WTC11 (cell line): ENCODE results near the gene DPF1. TPM values are rescaled to one million over a fixed set of nuclear protein-coding genes. Genes with fewer than 3 reads are reported as not detected.
"Not testable (repeated sequence)": the region's sequence is repeated elsewhere in the genome, so short reads cannot be mapped to it uniquely, and the experiment has no call there.

Experiments used
- ATAC-seq: fragments of 200-7000 bp; cut with Tn5 transposase; 2 replicates; pipeline ENCODE4 v1.10.0; 2021; ENCODE audit warnings: mild to moderate bottlenecking, moderate library complexity
- CTCF ChIA-PET: fragments of 300-600 bp; sonication (Branson Sonifier 250); formaldehyde crosslinking; loops from one replicate; lab custom pipeline; 2021; ENCODE audit warnings: antibody characterized with exemption; lab: Charles Lee
- POLR2A ChIA-PET: fragments of 350-600 bp; sonication (Branson Sonifier 250); formaldehyde crosslinking; loops from one replicate; lab custom pipeline; 2021; ENCODE audit warnings: antibody characterized with exemption; lab: Charles Lee
- DNase-seq: peaks from one replicate; pipeline ENCODE4 v3.0.0; 2021; ENCODE audit warnings: low spot score
- H3K27ac Mint-ChIP-seq: 2 replicates; pipeline ENCODE4 v1.8.0; 2021; ENCODE audit warnings: mixed read lengths
- H3K27me3 Mint-ChIP-seq: 2 replicates; pipeline ENCODE4 v1.8.0; 2021; ENCODE audit warnings: low read depth, mild to moderate bottlenecking, moderate library complexity, mixed read lengths
- H3K36me3 Mint-ChIP-seq: 2 replicates; pipeline ENCODE4 v1.8.0; 2021; ENCODE audit warnings: mixed read lengths
- H3K4me1 Mint-ChIP-seq: 2 replicates; pipeline ENCODE4 v1.8.0; 2022; ENCODE audit warnings: mixed read lengths
- H3K4me3 Mint-ChIP-seq: 2 replicates; pipeline ENCODE4 v1.8.0; 2021; ENCODE audit warnings: mild to moderate bottlenecking, moderate library complexity, mixed read lengths
- H3K9me3 Mint-ChIP-seq: 2 replicates; pipeline ENCODE4 v1.8.0; 2021; ENCODE audit warnings: mixed read lengths
- AR ChIP-seq: fragments of 250-450 bp; sonication (Bioruptor Pico); IDR thresholded peaks from 2 replicates; pipeline ENCODE4 v1.9.0; 2021; ENCODE audit warnings: mild to moderate bottlenecking
- CBFB ChIP-seq: sonication (generic); formaldehyde crosslinking; IDR thresholded peaks from 2 replicates; pipeline ENCODE4 v1.8.1; 2022; ENCODE audit warnings: mild to moderate bottlenecking, low read depth, missing genetic modification reagents
- CREB1 ChIP-seq: sonication (generic); formaldehyde crosslinking; IDR thresholded peaks from 2 replicates; pipeline ENCODE4 v1.8.0; 2023; ENCODE audit warnings: mild to moderate bottlenecking, missing genetic modification reagents
- CREM ChIP-seq: sonication (generic); formaldehyde crosslinking; IDR thresholded peaks from 2 replicates; pipeline ENCODE4 v1.8.1; 2022; ENCODE audit warnings: mild to moderate bottlenecking, missing genetic modification reagents, moderate library complexity
- JUN ChIP-seq: sonication (generic); formaldehyde crosslinking; IDR thresholded peaks from 2 replicates; pipeline ENCODE4 v1.8.0; 2023; ENCODE audit warnings: mild to moderate bottlenecking, missing genetic modification reagents
- KAT7 ChIP-seq: sonication (generic); formaldehyde crosslinking; IDR thresholded peaks from 2 replicates; pipeline ENCODE4 v1.8.1; 2023; ENCODE audit warnings: missing genetic modification reagents, mild to moderate bottlenecking, borderline replicate concordance
- NFATC4 ChIP-seq: fragments of 250-450 bp; sonication (Bioruptor Pico); IDR thresholded peaks from 2 replicates; pipeline ENCODE4 v1.9.0; 2021; ENCODE audit warnings: mild to moderate bottlenecking
- NFE2L1 ChIP-seq: sonication (generic); formaldehyde crosslinking; IDR thresholded peaks from 2 replicates; pipeline ENCODE4 v1.8.1; 2023; ENCODE audit warnings: missing genetic modification reagents
- NFYB ChIP-seq: sonication (generic); formaldehyde crosslinking; conservative IDR thresholded peaks from 2 replicates; pipeline ENCODE4 v1.8.0; 2022; ENCODE audit warnings: low read depth, missing genetic modification reagents
- NR2C2 ChIP-seq: sonication (generic); formaldehyde crosslinking; IDR thresholded peaks from 2 replicates; pipeline ENCODE4 v1.8.0; 2022; ENCODE audit warnings: mild to moderate bottlenecking, missing genetic modification reagents
- NR3C1 ChIP-seq: sonication (generic); formaldehyde crosslinking; conservative IDR thresholded peaks from 2 replicates; pipeline ENCODE4 v1.8.1; 2023; ENCODE audit warnings: low read depth, mild to moderate bottlenecking, missing genetic modification reagents
- OVOL2 ChIP-seq: fragments of 250-450 bp; sonication (Bioruptor Pico); IDR thresholded peaks from 2 replicates; pipeline ENCODE4 v1.9.0; 2021; ENCODE audit warnings: mild to moderate bottlenecking, borderline replicate concordance
- ZNF138 ChIP-seq: sonication (generic); formaldehyde crosslinking; conservative IDR thresholded peaks from 2 replicates; pipeline ENCODE4 v1.8.1; 2022; ENCODE audit warnings: mild to moderate bottlenecking, moderate library complexity, missing genetic modification reagents
- ZNF281 ChIP-seq: sonication (generic); formaldehyde crosslinking; IDR thresholded peaks from 2 replicates; pipeline ENCODE4 v1.8.0; 2023; ENCODE audit warnings: mild to moderate bottlenecking, missing genetic modification reagents
- ZNF416 ChIP-seq: fragments of 250-450 bp; sonication (Bioruptor Pico); IDR thresholded peaks from 2 replicates; pipeline ENCODE4 v1.9.0; 2021; ENCODE audit warnings: mild to moderate bottlenecking, inconsistent platforms
- total RNA-seq: library from RNA; stranded (reverse); gene quantifications from 3 replicates; pipeline ENCODE4 v1.2.3, GENCODE V29; 2021
- TF ChIP-seq, protein P1 (sequence below): sonication (generic); formaldehyde crosslinking; IDR thresholded peaks from 2 replicates; pipeline ENCODE4 v1.8.1; 2022; ENCODE audit warnings: mild to moderate bottlenecking, moderate library complexity, missing genetic modification reagents
- TF ChIP-seq, protein P2 (sequence below): fragments of 250-450 bp; sonication (Bioruptor Pico); IDR thresholded peaks from 2 replicates; pipeline ENCODE4 v1.9.0; 2021; ENCODE audit warnings: mild to moderate bottlenecking
- TF ChIP-seq, protein P3 (sequence below): fragments of 250-450 bp; sonication (Bioruptor Pico); IDR thresholded peaks from 2 replicates; pipeline ENCODE4 v1.9.0; 2021; ENCODE audit warnings: mild to moderate bottlenecking, borderline replicate concordance
- TF ChIP-seq, protein P4 (sequence below): fragments of 250-450 bp; sonication (Bioruptor Pico); IDR thresholded peaks from 2 replicates; pipeline ENCODE4 v1.8.0; 2021; ENCODE audit warnings: mild to moderate bottlenecking

The DPF1 gene
- total RNA-seq, 1 experiment from 2014 or later, result 6.8 TPM

GRCh38 chr19:38262585-38263268 lies 38.7 kb upstream of the DPF1 start:
- CTCF ChIA-PET, result interaction anchor here (0.7 kb wide), 1 partner anchor 108 kb away, joined by 4 read pairs; no protein-coding TSS in a partner anchor
- DNase-seq, result no peak

DNA sequence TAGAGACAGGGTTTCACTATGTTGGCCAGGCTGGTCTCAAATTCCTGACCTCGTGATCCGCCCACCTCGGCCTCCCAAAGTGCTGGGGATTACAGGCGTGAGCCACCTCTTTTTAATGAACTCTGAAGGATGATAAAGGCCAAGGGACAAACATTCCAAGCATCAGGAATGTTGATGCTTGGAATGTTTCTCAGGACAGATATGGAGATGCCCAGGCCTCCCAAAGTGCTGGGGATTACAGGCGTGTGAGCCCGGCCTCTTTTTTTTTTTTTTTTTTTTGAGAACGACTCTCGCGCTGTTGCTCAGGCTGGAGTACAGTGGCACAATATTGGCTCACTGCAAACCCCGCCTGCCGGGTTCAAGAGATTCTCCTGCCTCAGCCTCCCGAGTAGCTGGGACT lies 37.9 kb upstream of the DPF1 start:
- peaks cover 32% of the 10 kb centered on the region for H3K4me1 Mint-ChIP-seq
- CTCF ChIA-PET, result interaction anchor here (0.7 kb wide), 2 partner anchors 10 to 108 kb away, joined by 3 to 4 read pairs; no protein-coding TSS in a partner anchor
- H3K4me3 Mint-ChIP-seq, ATAC-seq, H3K36me3 Mint-ChIP-seq, H3K27me3 Mint-ChIP-seq, H3K27ac Mint-ChIP-seq, H3K9me3 Mint-ChIP-seq, POLR2A ChIA-PET, DNase-seq: not testable (repeated sequence)

More at GRCh38 chr19:38262585-38263268, 38.7 kb upstream of the DPF1 start:
- TF ChIP-seq, protein P1, sequence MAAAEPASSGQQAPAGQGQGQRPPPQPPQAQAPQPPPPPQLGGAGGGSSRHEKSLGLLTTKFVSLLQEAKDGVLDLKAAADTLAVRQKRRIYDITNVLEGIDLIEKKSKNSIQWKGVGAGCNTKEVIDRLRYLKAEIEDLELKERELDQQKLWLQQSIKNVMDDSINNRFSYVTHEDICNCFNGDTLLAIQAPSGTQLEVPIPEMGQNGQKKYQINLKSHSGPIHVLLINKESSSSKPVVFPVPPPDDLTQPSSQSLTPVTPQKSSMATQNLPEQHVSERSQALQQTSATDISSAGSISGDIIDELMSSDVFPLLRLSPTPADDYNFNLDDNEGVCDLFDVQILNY (CRISPR knock-in tag), result no peak
- TF ChIP-seq NFYB, result no peak
- no peak for TF ChIP-seq CREB1 (CRISPR knock-in tag)
- no peak for TF ChIP-seq NFATC4 (CRISPR knock-in tag)
- TF ChIP-seq KAT7 (CRISPR knock-in tag), result no peak
- no peak for TF ChIP-seq ZNF416 (CRISPR knock-in tag)
- TF ChIP-seq, protein P2, sequence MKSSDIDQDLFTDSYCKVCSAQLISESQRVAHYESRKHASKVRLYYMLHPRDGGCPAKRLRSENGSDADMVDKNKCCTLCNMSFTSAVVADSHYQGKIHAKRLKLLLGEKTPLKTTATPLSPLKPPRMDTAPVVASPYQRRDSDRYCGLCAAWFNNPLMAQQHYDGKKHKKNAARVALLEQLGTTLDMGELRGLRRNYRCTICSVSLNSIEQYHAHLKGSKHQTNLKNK (CRISPR knock-in tag), result no peak
- TF ChIP-seq ZNF138, result no peak
- TF ChIP-seq JUN (CRISPR knock-in tag), result no peak
- no peak for TF ChIP-seq NR2C2 (CRISPR knock-in tag)
- TF ChIP-seq OVOL2 (CRISPR knock-in tag), result no peak
- no peak for TF ChIP-seq CBFB
- TF ChIP-seq NFE2L1 (CRISPR knock-in tag), result no peak
- TF ChIP-seq AR (CRISPR knock-in tag), result no peak
- Mint-ChIP-seq H3K36me3 (no peaks in the 10 kb centered on the region; the same call in 1 of the 2 replicates), H3K27me3 (peaks cover 4% of the 10 kb centered on the region; the same call in 1 of the 2 replicates), H3K27ac (peak overlapping the region; percentile 80), H3K9me3 (no peaks in the 10 kb centered on the region), H3K4me1 (peaks cover 40% of the 10 kb centered on the region), H3K4me3 (no peak overlapping the region)
- POLR2A ChIA-PET, result no interaction called here
- ATAC-seq, result no peak

DNA sequence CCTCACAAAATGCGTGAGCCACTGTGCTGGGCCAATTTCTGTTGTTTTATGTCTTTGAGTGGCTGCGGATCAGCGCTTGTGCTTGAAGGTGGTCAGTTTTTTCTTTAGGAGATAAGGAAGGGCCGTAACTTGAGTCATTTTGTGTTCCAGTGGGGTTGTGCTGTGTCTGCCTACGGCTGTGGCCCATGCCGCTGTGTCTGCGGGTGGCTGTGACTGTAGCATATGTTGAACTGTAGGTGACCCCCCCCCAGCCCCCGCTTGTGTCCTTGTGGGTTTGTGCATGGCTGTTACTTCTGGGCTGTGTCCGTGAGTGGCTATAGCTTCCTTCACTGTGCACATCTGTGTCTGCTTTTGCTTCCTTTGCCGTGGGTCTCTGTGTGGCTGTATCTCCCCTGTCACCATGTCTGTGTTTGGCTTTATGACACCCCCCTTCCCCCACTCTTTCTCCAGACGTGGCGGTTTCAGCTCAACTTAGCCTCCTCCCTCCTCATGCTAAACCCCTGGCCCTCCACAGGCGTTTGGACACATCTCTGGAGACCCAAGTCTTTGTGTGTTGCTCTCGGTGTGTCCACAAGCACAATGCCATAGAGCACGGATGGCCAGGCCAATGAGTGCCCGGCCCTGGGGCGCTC lies 31.5 kb upstream of the DPF1 start:
- peaks cover 20% of the 10 kb centered on the region for H3K27me3 Mint-ChIP-seq
- peak overlapping the region; percentile 54 for H3K4me3 Mint-ChIP-seq
- peaks cover 44% of the 10 kb centered on the region for H3K4me1 Mint-ChIP-seq
- DNase-seq (peak; percentile 21), ATAC-seq (peak; percentile 4)
- H3K9me3 Mint-ChIP-seq, result no peaks in the 10 kb centered on the region
- H3K36me3 Mint-ChIP-seq, result no peaks in the 10 kb centered on the region
- no peak overlapping the region for H3K27ac Mint-ChIP-seq
- ChIA-PET POLR2A (interaction anchor here (0.6 to 1.1 kb wide), 3 partner anchors 10 to 132 kb away, joined by 3 to 4 read pairs (median 3); partner anchors contain the start of gene GGN), CTCF (interaction anchor here (0.6 to 3.8 kb wide), 23 partner anchors 9 to 353 kb away, joined by 3 to 100 read pairs (median 5); partner anchors contain the start of genes C19orf33, CATSPERG, FAM98C and GGN)
- TF ChIP-seq NR3C1 (CRISPR knock-in tag), result no peak
- TF ChIP-seq, protein P3, sequence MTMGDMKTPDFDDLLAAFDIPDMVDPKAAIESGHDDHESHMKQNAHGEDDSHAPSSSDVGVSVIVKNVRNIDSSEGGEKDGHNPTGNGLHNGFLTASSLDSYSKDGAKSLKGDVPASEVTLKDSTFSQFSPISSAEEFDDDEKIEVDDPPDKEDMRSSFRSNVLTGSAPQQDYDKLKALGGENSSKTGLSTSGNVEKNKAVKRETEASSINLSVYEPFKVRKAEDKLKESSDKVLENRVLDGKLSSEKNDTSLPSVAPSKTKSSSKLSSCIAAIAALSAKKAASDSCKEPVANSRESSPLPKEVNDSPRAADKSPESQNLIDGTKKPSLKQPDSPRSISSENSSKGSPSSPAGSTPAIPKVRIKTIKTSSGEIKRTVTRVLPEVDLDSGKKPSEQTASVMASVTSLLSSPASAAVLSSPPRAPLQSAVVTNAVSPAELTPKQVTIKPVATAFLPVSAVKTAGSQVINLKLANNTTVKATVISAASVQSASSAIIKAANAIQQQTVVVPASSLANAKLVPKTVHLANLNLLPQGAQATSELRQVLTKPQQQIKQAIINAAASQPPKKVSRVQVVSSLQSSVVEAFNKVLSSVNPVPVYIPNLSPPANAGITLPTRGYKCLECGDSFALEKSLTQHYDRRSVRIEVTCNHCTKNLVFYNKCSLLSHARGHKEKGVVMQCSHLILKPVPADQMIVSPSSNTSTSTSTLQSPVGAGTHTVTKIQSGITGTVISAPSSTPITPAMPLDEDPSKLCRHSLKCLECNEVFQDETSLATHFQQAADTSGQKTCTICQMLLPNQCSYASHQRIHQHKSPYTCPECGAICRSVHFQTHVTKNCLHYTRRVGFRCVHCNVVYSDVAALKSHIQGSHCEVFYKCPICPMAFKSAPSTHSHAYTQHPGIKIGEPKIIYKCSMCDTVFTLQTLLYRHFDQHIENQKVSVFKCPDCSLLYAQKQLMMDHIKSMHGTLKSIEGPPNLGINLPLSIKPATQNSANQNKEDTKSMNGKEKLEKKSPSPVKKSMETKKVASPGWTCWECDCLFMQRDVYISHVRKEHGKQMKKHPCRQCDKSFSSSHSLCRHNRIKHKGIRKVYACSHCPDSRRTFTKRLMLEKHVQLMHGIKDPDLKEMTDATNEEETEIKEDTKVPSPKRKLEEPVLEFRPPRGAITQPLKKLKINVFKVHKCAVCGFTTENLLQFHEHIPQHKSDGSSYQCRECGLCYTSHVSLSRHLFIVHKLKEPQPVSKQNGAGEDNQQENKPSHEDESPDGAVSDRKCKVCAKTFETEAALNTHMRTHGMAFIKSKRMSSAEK (CRISPR knock-in tag), result no peak
- TF ChIP-seq, protein P4, sequence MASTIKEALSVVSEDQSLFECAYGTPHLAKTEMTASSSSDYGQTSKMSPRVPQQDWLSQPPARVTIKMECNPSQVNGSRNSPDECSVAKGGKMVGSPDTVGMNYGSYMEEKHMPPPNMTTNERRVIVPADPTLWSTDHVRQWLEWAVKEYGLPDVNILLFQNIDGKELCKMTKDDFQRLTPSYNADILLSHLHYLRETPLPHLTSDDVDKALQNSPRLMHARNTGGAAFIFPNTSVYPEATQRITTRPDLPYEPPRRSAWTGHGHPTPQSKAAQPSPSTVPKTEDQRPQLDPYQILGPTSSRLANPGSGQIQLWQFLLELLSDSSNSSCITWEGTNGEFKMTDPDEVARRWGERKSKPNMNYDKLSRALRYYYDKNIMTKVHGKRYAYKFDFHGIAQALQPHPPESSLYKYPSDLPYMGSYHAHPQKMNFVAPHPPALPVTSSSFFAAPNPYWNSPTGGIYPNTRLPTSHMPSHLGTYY (CRISPR knock-in tag), result no peak
- no peak for TF ChIP-seq CREM (CRISPR knock-in tag)
- TF ChIP-seq ZNF281 (CRISPR knock-in tag), result no peak
